Measurements from ENCODE around the gene PLA2G10.

DNA sequence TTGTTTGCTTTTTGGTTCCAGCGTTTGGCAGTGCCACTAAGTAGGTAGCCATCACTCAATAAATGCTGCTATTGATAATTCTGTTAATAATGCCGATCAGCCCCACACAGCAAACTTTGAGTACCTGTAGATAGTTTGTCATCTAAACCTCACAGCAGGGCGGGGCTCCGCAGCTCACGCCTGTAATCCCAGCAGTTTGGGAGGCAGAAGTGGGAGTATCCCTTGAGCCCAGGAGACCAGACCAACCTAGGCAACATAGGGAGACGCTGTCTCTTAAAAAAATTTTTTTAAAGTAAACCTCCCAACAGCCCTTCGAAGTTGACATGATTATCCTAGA, 59.8 kb downstream of the PLA2G10 start:
- TF ChIP-seq POLR2AphosphoS5 (IDR thresholded peaks at IDR 0.05) (no peak), POLR2A (IDR thresholded peaks at IDR 0.05) (no peak)
